Activated CD4-positive, alpha-beta T cell treated with anti-CD3 and anti-CD28 coated beads, Interleukin-2, amount 10 ng/mL, durations not matched to agents 7 days and 5 days (primary cell): Measurements from ENCODE around the gene VSNL1. TPM values are rescaled to one million over a fixed set of nuclear protein-coding genes. Genes with fewer than 3 reads are reported as not detected.

Experiments
- CTCF ChIA-PET: fragments of 350-600 bp; sonication (Branson Sonifier 250); formaldehyde crosslinking; loops from one replicate; lab custom pipeline; 2021; ENCODE audit warnings: antibody characterized with exemption; lab: Charles Lee
- POLR2A ChIA-PET: fragments of 350-600 bp; sonication (Branson Sonifier 250); formaldehyde crosslinking; loops from one replicate; lab custom pipeline; 2021; ENCODE audit warnings: antibody characterized with exemption; lab: Charles Lee
- DNase-seq: peaks from one replicate; pipeline ENCODE4 v3.0.0-alpha.2; 2020
- H3K27ac Mint-ChIP-seq: one replicate; pipeline ENCODE4 v1.8.0; 2021; ENCODE audit warnings: mild to moderate bottlenecking, moderate library complexity, mixed read lengths
- H3K27me3 Mint-ChIP-seq: one replicate; pipeline ENCODE4 v1.8.0; 2021; ENCODE audit warnings: mixed read lengths
- H3K36me3 Mint-ChIP-seq: one replicate; pipeline ENCODE4 v1.8.0; 2021; ENCODE audit warnings: low read depth, mixed read lengths
- H3K4me1 Mint-ChIP-seq: one replicate; pipeline ENCODE4 v1.8.0; 2021; ENCODE audit warnings: mixed read lengths
- H3K4me3 Mint-ChIP-seq: one replicate; pipeline ENCODE4 v1.8.0; 2021; ENCODE audit warnings: mild to moderate bottlenecking, moderate library complexity, mixed read lengths
- H3K9me3 Mint-ChIP-seq: one replicate; pipeline ENCODE4 v1.8.0; 2021; ENCODE audit warnings: mixed read lengths
- total RNA-seq, 2 experiments: library from RNA; stranded (reverse); gene quantifications; one replicate each; pipeline ENCODE4 v1.2.3, GENCODE V29; 2021

Gene VSNL1
- total RNA-seq, 2 experiments from 2014 or later, result not detected

DNA sequence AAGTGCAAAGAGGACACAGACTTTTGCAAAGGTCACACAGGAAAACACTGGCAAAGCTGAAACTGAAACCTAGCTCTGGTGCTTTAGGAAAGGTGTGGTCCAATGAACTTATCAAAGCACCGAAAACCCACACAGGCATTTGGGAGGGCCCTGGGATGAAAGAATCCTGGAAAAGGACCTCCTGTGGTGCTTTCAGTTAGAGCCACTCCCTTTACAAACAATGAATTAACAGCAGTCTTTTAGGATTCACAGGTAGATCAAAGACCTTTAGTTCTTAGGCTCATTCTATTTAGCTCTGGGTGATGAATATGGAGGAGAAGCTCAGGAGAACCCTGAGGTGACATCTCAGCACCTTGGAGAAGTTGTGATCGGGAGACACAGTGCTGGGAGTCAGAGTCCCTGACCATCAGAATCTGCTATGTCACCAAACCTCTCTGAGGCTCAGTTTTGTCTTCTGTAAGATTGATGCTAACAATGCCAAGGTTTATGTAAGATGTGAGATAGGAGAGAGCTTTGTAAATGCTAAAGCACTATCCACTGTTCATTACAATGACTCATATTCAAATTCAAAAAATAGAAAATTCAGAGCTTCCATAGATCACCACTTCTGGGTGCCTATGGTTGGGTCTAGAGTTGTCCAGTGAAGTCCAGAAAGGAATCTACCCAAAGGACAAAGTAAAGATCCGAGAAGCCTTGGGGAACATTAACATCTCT lies 39.3 kb downstream of the VSNL1 start:
- Mint-ChIP-seq H3K36me3 (no peaks in the 10 kb centered on the region), H3K27me3 (peaks cover 2% of the 10 kb centered on the region), H3K4me3 (no peak overlapping the region), H3K9me3 (no peaks in the 10 kb centered on the region), H3K4me1 (peaks cover 19% of the 10 kb centered on the region), H3K27ac (no peak overlapping the region)
- ChIA-PET POLR2A (interaction anchor here (0.7 kb wide), 1 partner anchor 568 kb away, joined by 3 read pairs; no protein-coding TSS in a partner anchor), CTCF (no interaction called here)
- no peak for DNase-seq

DNA sequence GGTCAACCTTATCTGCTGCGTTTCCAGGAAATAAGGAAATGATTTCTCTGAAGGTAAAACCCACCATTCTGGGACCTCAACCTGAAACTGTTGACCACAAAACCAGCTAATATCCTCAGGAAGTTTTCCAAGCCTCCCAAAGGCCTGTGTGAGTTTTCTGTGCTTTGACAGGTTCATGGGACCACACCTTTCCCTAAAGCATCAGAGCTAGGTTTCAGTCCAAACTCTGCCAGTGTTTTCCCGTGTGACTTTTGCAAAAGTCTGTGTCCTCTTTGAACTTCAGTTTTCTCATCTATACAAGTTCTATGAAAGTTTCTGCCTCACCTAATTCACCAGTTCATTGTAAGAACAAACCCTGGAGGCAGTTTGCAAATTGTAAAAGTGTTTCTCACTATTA lies 39.8 kb downstream of the VSNL1 start:
- Mint-ChIP-seq H3K4me3 (no peak overlapping the region), H3K4me1 (peaks cover 19% of the 10 kb centered on the region), H3K27ac (no peak overlapping the region), H3K27me3 (peaks cover 2% of the 10 kb centered on the region), H3K9me3 (no peaks in the 10 kb centered on the region), H3K36me3 (no peaks in the 10 kb centered on the region)
- ChIA-PET POLR2A (interaction anchor here (0.7 kb wide), 1 partner anchor 567 kb away, joined by 3 read pairs; no protein-coding TSS in a partner anchor), CTCF (no interaction called here)
- no peak for DNase-seq

DNA sequence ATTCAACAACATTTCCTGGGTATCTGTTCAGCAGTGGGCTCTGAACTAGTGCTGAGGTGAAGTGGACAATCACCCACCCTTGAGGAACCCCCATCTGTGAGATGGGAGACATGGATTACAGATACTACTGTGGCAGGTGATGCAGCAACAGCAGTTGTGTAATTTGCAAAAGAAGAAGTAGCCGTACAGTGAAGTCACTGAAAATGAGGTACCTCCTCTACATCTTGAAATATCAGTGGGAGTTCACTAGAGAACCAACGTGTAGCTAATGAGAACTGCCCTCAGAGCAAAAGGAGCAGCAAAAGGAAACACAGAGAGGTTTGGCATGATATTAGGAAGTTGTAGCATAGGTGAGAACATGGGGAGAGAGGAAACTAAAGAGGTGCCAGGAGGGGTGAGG lies 41.3 kb downstream of the VSNL1 start:
- peaks cover 2% of the 10 kb centered on the region for H3K27me3 Mint-ChIP-seq
- CTCF ChIA-PET, result no interaction called here
- POLR2A ChIA-PET, result no interaction called here

DNA sequence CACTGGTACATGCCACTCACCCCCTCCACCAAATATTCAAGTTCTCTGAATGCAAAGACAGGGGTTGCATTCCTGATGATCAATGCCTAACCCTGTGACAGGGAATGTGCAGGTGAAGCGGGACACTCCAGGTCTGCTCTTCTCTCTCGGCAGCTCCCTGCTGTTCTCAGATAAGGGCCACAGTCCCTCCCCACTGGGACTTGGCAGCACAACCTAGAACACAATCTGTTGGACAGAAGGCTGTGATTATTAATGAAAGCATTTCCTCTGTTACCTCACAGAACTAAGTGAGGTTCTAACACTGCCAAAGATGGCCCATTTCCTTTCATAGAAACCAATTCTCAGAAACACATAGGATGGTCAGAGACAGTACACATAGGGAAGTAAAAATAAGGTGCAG lies 42.7 kb downstream of the VSNL1 start:
- Mint-ChIP-seq H3K4me1 (peaks cover 17% of the 10 kb centered on the region), H3K27ac (no peak overlapping the region), H3K9me3 (no peaks in the 10 kb centered on the region), H3K36me3 (no peaks in the 10 kb centered on the region), H3K4me3 (no peak overlapping the region), H3K27me3 (peaks cover 2% of the 10 kb centered on the region)
- CTCF ChIA-PET, result no interaction called here
- no peak for DNase-seq
- POLR2A ChIA-PET, result no interaction called here

More for the DNA sequence above, 41.3 kb downstream of the VSNL1 start:
- DNase-seq, result no peak
- no peak overlapping the region for H3K4me3 Mint-ChIP-seq
- H3K36me3 Mint-ChIP-seq, result no peaks in the 10 kb centered on the region
- H3K27ac Mint-ChIP-seq, result no peak overlapping the region
- H3K9me3 Mint-ChIP-seq, result no peaks in the 10 kb centered on the region
- H3K4me1 Mint-ChIP-seq, result peaks cover 19% of the 10 kb centered on the region

DNA sequence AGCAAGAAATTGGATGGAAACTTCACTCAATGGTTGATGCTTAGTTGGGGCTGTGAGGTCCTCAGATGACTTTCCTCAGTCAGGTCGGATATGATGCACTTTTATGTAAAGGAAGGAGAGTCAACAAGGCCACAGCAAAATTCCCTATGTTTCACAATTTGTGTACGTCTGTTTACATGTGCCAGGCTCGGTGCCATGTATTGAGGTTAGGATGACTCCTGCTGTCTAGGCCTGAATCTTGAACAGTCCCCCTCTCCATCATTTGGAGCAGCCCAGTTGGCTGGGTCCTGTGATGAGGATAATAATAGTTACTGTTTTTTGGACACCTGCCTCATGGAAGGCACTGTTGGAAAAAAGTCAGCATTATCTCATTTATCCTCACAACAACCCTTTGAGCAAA lies 43.1 kb downstream of the VSNL1 start:
- no peaks in the 10 kb centered on the region for H3K36me3 Mint-ChIP-seq
- H3K9me3 Mint-ChIP-seq, result no peaks in the 10 kb centered on the region
- H3K27me3 Mint-ChIP-seq, result peaks cover 3% of the 10 kb centered on the region
- H3K4me3 Mint-ChIP-seq, result no peak overlapping the region
- H3K27ac Mint-ChIP-seq, result no peak overlapping the region
- POLR2A ChIA-PET, result no interaction called here
- peaks cover 13% of the 10 kb centered on the region for H3K4me1 Mint-ChIP-seq
- no peak for DNase-seq
- CTCF ChIA-PET, result no interaction called here

DNA sequence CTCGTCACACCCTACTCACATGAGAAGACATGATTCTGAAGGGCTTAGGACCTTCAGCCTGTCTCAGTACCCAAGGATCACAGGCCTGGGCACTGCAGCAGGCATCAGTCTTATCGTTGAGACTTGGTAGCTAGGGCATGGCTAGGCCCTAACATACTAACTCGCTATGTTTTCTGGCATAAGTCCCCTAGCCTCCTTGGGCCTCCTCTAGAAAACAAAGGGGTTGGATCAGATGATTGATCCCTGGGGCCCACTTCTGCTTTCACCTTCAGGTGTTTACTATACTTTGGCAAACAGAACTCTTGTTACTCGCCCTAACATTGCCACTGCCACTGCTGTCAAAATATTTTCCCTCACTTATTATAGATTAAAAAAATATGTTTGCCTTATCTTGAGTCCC lies 44.2 kb downstream of the VSNL1 start:
- DNase-seq, result no peak
- no peak overlapping the region for H3K4me3 Mint-ChIP-seq
- peaks cover 3% of the 10 kb centered on the region for H3K27me3 Mint-ChIP-seq
- H3K36me3 Mint-ChIP-seq, result no peaks in the 10 kb centered on the region
- H3K9me3 Mint-ChIP-seq, result no peaks in the 10 kb centered on the region
- CTCF ChIA-PET, result no interaction called here
- POLR2A ChIA-PET, result no interaction called here
- H3K4me1 Mint-ChIP-seq, result peaks cover 6% of the 10 kb centered on the region
- H3K27ac Mint-ChIP-seq, result no peak overlapping the region

DNA sequence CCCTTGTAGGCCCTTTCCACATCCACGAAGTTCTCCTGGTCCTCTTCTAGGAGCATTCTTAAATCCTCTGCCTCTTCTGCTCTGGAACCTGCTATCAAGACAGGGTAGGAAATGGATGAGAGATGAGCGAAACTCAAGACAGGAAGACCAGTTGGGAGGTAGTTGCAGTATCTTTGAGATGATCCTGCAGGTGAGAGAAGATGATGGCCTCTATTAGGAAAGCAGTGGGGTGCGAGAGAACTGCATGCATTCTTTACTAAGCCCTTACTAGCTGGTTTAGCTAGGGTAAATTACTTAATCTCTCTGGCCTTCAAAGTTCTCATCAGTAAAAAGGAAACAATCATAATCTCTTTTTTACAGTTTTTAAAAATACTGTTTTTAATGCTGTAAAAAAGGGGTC lies 47.0 kb downstream of the VSNL1 start:
- H3K27me3 Mint-ChIP-seq, result peaks cover 9% of the 10 kb centered on the region
- no peak overlapping the region for H3K27ac Mint-ChIP-seq
- POLR2A ChIA-PET, result no interaction called here
- CTCF ChIA-PET, result no interaction called here
- no peak overlapping the region for H3K4me3 Mint-ChIP-seq
- H3K36me3 Mint-ChIP-seq, result no peaks in the 10 kb centered on the region
- no peaks in the 10 kb centered on the region for H3K9me3 Mint-ChIP-seq
- no peaks in the 10 kb centered on the region for H3K4me1 Mint-ChIP-seq
- no peak for DNase-seq

DNA sequence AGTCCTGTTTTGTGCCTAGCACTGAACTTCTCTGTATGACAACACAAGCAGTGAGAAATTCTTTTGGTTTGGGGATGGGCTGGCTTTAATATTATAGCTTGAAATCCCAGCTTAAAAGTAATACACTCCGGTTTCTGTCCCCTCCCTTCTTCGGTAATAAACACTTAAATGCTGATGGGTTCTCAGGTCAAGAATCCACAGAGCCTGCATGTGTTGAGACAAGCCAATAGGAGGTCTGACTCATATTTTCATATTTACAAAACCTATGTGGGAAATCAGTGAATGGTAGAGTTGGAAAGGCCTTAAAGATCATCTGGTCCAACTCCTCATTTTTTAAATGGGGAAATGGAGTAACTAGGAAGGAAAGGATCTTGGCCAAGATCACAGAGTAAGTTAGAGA lies 47.5 kb downstream of the VSNL1 start:
- DNase-seq, result no peak
- Mint-ChIP-seq H3K36me3 (no peaks in the 10 kb centered on the region), H3K27ac (no peak overlapping the region), H3K4me1 (no peaks in the 10 kb centered on the region), H3K27me3 (peaks cover 9% of the 10 kb centered on the region), H3K4me3 (no peak overlapping the region), H3K9me3 (no peaks in the 10 kb centered on the region)
- ChIA-PET POLR2A (no interaction called here), CTCF (no interaction called here)

DNA sequence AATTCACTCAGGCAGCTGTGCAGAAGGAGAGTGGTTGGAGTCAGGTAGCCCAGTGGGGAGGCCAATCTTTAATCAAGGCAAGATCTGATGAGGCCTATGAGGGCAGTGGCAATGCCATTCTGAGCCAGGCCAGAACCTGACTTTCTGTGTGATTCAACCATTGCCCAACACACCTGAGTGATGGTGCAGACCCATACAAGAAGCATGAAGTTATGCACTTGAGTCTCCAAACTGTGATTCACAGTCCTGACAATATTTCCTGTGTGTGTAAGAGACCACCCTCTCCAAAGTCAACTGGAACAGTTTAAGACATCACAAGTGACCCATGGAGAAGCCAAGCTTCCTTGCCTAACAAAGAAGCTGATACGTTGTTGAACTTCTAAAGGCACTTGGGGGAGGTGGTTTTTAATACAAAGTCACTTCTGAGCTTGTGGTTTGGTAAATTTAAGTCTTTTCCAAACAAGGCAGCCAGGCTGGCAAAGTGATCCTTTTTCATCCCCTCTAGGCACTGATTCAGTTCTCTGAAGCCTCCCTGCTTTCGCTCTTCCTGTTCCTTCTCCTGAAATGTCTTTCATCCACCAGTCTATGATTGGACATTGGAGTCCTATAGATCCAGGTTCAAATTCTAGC lies 49.0 kb downstream of the VSNL1 start:
- Mint-ChIP-seq H3K36me3 (no peaks in the 10 kb centered on the region), H3K27ac (no peak overlapping the region), H3K9me3 (no peaks in the 10 kb centered on the region), H3K4me1 (no peaks in the 10 kb centered on the region), H3K4me3 (no peak overlapping the region), H3K27me3 (peaks cover 9% of the 10 kb centered on the region)
- no peak for DNase-seq
- POLR2A ChIA-PET, result no interaction called here
- CTCF ChIA-PET, result no interaction called here

DNA sequence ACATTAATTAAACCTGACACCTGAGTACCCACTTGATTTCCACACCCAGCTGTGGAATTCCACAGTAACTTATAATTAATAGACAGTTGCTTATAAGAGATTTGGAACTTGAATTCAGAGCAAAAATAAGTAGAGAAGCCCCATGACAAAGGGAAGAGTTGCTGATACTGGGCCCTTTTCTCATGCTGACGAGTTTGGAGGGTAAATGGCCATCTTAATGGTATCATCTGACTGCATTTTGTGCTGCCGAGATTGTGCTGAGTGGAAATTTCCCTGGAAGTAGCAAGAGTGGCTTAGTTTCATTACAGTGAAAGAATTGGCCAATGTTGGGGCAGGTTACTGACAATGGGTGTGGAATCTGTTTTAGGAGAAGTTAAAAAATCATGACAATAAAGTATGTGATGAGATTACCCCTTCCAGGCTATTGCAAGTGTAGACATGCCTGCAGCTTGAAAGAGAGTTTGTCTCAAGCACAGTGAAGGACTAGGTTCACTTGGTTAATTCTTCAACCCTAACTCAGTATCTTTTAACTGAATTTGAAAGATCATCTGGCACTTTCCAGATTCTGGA lies 49.9 kb downstream of the VSNL1 start:
- no peak for DNase-seq
- H3K4me1 Mint-ChIP-seq, result no peaks in the 10 kb centered on the region
- ChIA-PET POLR2A (no interaction called here), CTCF (no interaction called here)
- H3K9me3 Mint-ChIP-seq, result no peaks in the 10 kb centered on the region
- H3K36me3 Mint-ChIP-seq, result no peaks in the 10 kb centered on the region
- peaks cover 9% of the 10 kb centered on the region for H3K27me3 Mint-ChIP-seq
- H3K27ac Mint-ChIP-seq, result no peak overlapping the region
- no peak overlapping the region for H3K4me3 Mint-ChIP-seq

DNA sequence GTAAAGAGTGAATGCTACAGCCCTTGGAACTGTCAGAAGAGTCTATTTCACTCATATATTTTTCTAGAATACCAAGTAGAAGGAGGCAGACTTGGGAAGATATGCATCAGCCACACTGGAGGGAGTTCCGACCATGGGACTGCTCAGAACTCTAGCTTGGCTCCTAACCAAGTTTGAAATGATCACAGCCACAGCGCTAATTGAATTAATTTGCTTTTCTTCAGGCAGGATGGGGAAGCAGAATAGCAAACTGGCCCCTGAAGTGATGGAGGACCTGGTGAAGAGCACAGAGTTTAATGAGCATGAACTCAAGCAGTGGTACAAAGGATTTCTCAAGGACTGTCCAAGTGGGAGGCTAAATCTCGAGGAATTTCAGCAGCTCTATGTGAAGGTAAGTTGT lies 51.4 kb downstream of the VSNL1 start:
- no peak overlapping the region for H3K4me3 Mint-ChIP-seq
- no peaks in the 10 kb centered on the region for H3K4me1 Mint-ChIP-seq
- no peak for DNase-seq
- H3K9me3 Mint-ChIP-seq, result no peaks in the 10 kb centered on the region
- no peaks in the 10 kb centered on the region for H3K36me3 Mint-ChIP-seq
- ChIA-PET CTCF (no interaction called here), POLR2A (no interaction called here)
- no peak overlapping the region for H3K27ac Mint-ChIP-seq
- peaks cover 9% of the 10 kb centered on the region for H3K27me3 Mint-ChIP-seq

DNA sequence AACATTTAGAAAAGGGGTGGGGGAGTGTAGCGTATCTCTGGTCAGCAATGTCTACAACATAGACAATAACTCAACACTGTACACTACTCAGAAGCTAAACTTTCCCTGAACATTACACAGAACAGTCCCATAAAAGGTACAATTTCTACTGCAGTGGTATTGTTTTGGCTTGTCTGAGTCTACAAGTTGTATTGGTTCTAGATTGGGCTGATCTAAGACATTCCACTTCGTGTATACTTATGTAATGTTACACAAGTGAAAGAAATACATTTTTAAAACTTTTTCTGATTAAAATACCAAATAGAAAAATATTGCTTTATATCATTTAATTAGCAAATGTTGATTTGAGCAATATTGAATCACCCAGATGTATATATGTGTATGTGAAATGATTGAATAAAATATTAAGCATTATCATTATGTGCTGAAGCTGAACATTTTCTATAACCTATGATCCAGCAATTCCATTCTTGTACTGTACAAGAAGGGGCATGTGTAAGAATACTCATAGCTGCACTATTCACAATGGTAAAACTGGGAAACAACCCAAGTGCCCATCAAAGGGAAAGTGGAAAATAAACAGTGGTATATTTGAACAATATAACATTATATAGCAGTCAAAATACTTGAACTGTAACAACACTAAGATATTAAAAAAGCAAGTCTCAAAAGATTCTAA lies 52.4 kb downstream of the VSNL1 start:
- Mint-ChIP-seq H3K4me1 (no peaks in the 10 kb centered on the region), H3K36me3 (no peaks in the 10 kb centered on the region), H3K27me3 (peaks cover 9% of the 10 kb centered on the region), H3K27ac (no peak overlapping the region), H3K4me3 (no peak overlapping the region), H3K9me3 (no peaks in the 10 kb centered on the region)
- POLR2A ChIA-PET, result no interaction called here
- CTCF ChIA-PET, result no interaction called here
- no peak for DNase-seq

DNA sequence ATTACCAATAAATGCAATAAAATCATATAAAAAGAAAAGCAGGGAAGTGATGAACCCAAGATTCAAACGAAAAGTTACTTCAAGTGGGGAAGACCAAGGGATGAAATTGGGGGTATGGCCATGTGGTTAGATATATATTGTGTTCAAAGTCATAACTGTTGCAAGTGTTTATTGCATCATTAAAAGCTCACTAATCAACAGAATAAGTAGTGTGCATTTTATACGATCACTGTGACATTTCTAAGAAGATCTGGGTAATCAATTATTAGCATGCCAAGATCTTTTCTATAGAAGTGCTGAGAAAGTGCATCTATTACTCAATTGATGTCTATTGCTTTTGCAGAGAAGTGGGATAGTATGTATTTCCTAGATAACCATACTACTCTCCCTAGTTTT lies 52.9 kb downstream of the VSNL1 start:
- no peak overlapping the region for H3K27ac Mint-ChIP-seq
- H3K36me3 Mint-ChIP-seq, result no peaks in the 10 kb centered on the region
- ChIA-PET POLR2A (no interaction called here), CTCF (no interaction called here)
- H3K4me3 Mint-ChIP-seq, result no peak overlapping the region
- H3K27me3 Mint-ChIP-seq, result peaks cover 7% of the 10 kb centered on the region
- H3K9me3 Mint-ChIP-seq, result no peaks in the 10 kb centered on the region
- no peak for DNase-seq
- H3K4me1 Mint-ChIP-seq, result no peaks in the 10 kb centered on the region
